Osteocyte (in vitro differentiated cells): Measurements from ENCODE around the gene VSIG10L2. TPM values are rescaled to one million over a fixed set of nuclear protein-coding genes. Genes with fewer than 3 reads are reported as not detected.

Experiments
- DNase-seq: peaks from one replicate; pipeline ENCODE4 v3.0.0; 2021; ENCODE audit warnings: mixed read lengths; ENCODE audit not compliant: unreplicated experiment; ENCODE audit errors: extremely low spot score
- H3K27ac Mint-ChIP-seq: one replicate; pipeline ENCODE4 v1.8.0; 2021; ENCODE audit warnings: mild to moderate bottlenecking, mixed read lengths; ENCODE audit not compliant: unreplicated experiment
- H3K27me3 Mint-ChIP-seq: one replicate; pipeline ENCODE4 v1.8.0; 2021; ENCODE audit warnings: mixed read lengths; ENCODE audit not compliant: unreplicated experiment
- H3K36me3 Mint-ChIP-seq: one replicate; pipeline ENCODE4 v1.8.0; 2021; ENCODE audit warnings: mixed read lengths; ENCODE audit not compliant: unreplicated experiment
- H3K4me1 Mint-ChIP-seq: one replicate; pipeline ENCODE4 v1.8.0; 2021; ENCODE audit warnings: mixed read lengths; ENCODE audit not compliant: unreplicated experiment
- H3K4me3 Mint-ChIP-seq: one replicate; pipeline ENCODE4 v1.8.0; 2021; ENCODE audit warnings: mild to moderate bottlenecking, moderate library complexity, mixed read lengths; ENCODE audit not compliant: unreplicated experiment
- H3K9me3 Mint-ChIP-seq: one replicate; pipeline ENCODE4 v1.8.0; 2021; ENCODE audit warnings: mixed read lengths; ENCODE audit not compliant: unreplicated experiment
- total RNA-seq: library from RNA; stranded (reverse); gene quantifications from 2 replicates; pipeline ENCODE4 v1.2.1, GENCODE V29; 2021
- TF ChIP-seq, protein P1 (sequence below): fragments of 200-600 bp; sonication (generic); IDR thresholded peaks from 2 replicates; pipeline ENCODE4 v1.5.0; 2021; ENCODE audit warnings: antibody characterized with exemption, mild to moderate bottlenecking, moderate library complexity

Gene VSIG10L2
- total RNA-seq, 1 donor from 2014 or later, result not detected

- Mint-ChIP-seq H3K4me3 (no peak overlapping the region), H3K9me3 (no peaks in the 10 kb centered on the region), H3K27ac (no peak overlapping the region), H3K27me3 (peaks cover 13% of the 10 kb centered on the region), H3K36me3 (no peaks in the 10 kb centered on the region), H3K4me1 (no peaks in the 10 kb centered on the region)
- DNase-seq, result peak; percentile 80
- TF ChIP-seq, protein P1, sequence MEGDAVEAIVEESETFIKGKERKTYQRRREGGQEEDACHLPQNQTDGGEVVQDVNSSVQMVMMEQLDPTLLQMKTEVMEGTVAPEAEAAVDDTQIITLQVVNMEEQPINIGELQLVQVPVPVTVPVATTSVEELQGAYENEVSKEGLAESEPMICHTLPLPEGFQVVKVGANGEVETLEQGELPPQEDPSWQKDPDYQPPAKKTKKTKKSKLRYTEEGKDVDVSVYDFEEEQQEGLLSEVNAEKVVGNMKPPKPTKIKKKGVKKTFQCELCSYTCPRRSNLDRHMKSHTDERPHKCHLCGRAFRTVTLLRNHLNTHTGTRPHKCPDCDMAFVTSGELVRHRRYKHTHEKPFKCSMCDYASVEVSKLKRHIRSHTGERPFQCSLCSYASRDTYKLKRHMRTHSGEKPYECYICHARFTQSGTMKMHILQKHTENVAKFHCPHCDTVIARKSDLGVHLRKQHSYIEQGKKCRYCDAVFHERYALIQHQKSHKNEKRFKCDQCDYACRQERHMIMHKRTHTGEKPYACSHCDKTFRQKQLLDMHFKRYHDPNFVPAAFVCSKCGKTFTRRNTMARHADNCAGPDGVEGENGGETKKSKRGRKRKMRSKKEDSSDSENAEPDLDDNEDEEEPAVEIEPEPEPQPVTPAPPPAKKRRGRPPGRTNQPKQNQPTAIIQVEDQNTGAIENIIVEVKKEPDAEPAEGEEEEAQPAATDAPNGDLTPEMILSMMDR, result no peak
Observed at GRCh38 chr11:125947419-125948277, 1.8 kb downstream of the VSIG10L2 start.

- Mint-ChIP-seq H3K27ac (no peak overlapping the region), H3K4me3 (no peak overlapping the region), H3K27me3 (peaks cover 11% of the 10 kb centered on the region), H3K4me1 (no peaks in the 10 kb centered on the region), H3K36me3 (no peaks in the 10 kb centered on the region), H3K9me3 (no peaks in the 10 kb centered on the region)
- peak; percentile 78 for DNase-seq
- TF ChIP-seq, protein P1, result no peak
Observed at GRCh38 chr11:125948278-125949051, 2.6 kb downstream of the VSIG10L2 start.

DNA sequence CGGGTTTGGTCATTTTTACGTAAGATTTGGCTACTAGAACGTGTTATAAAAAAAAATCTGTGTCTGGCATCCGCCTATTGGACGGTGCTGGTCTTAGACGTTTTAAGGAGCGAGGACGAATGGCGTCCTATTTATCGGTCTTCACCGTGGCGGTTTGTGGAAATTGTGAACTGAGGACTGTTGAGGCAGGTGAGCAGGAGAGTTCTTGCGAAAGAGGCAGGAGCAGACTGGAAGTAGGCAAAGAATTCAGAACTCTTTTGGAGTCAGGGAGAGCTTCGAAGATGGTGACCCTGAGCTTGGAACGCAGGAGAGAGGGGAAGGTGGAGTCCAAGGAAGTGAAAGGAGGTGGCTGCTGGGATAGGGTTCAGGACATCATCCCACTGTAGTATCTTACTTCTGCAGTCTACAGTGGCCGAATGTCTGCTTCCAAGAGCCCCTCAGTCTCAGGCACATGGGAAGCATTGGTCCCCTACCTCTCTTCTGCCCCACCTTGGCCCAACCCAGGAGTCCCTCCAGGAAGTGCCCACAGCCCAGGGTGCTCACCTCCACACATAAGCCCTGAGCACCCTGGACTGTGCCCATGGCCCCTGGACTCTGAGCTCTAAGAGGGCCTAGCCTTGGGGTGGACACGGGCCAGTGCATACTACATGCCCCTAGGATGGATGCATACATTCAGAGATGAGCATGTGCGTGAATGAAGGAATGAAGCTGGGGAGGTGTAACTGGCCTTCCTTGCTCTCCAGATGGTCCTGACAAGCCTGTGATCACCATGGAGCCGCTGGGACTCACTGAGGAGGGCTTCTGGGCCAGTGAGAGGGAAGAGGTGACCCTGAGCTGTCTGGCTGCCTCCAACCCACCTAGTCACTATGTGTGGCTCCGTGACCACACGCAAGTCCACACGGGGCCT is 3.7 kb downstream of the VSIG10L2 start:
- no peaks in the 10 kb centered on the region for H3K4me1 Mint-ChIP-seq
- TF ChIP-seq, protein P1, result no peak
- H3K27ac Mint-ChIP-seq, result no peak overlapping the region
- no peaks in the 10 kb centered on the region for H3K9me3 Mint-ChIP-seq
- peak; percentile 59 for DNase-seq
- peaks cover 5% of the 10 kb centered on the region for H3K27me3 Mint-ChIP-seq
- H3K4me3 Mint-ChIP-seq, result no peak overlapping the region
- H3K36me3 Mint-ChIP-seq, result no peaks in the 10 kb centered on the region

DNA sequence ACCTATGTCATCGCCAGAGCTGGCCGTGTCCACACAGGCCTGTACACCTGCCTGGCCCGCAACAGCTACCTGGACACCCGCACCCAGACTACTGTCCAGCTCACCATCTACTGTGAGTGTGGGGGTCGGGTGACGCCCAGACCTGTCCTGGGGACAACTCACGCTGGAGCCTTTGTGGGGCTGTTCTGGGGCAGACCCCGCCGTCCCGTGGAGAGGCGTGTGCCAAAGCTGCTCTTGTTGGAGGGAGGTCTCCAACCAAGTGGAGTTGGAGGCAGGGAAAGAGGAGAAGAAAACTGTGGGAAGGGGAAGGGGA is 4.3 kb downstream of the VSIG10L2 start:
- TF ChIP-seq, protein P1, result no peak
- Mint-ChIP-seq H3K4me3 (no peak overlapping the region), H3K27ac (no peak overlapping the region), H3K4me1 (no peaks in the 10 kb centered on the region), H3K27me3 (peaks cover 5% of the 10 kb centered on the region), H3K9me3 (no peaks in the 10 kb centered on the region), H3K36me3 (no peaks in the 10 kb centered on the region)
- DNase-seq, result peak; percentile 76
